ENCODE measurements around the gene RFX8. TPM values are rescaled to one million over a fixed set of nuclear protein-coding genes. Genes with fewer than 3 reads are reported as not detected.
"Not testable (repeated sequence)": the region's sequence is repeated elsewhere in the genome, so short reads cannot be mapped to it uniquely, and the experiment has no call there.

Gene RFX8
- total RNA-seq, 1 donor from 2014 or later = not detected

DNA sequence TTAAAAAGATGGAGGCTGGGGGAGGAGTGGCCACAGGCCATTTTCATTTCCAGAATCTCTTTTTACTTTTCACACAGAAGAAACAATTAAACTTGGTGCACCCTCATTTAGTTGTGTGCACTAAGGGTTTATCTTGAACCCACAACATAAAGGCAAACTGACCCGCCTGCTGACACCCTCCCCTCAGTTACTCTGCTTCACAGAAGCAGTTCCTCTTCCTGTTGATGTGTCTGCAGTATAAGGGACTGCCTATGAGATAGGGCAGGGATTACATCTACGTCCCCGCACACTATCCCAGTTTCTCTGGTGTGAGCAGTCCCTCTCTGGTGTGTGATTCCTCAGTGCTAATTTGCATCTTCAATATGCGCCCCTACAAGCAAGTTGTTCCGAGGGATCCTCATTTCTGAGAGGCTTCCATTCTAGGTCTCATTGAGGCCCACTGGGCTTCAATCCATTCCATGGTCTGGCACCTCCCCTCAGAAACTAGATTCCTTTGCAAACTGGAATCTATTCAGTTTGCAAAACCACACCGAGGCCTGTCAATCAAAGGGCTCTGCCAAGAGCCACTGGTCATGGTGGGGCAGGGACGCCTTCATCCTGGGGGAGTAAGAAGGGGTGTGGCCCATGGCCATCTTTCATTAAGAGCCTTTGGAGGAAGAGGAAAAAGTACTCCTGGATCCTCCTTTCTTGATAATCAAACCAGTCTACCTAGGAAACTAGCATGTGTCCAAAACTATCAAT, 99.9 kb downstream of the RFX8 start:
- ATAC-seq = no peak

DNA sequence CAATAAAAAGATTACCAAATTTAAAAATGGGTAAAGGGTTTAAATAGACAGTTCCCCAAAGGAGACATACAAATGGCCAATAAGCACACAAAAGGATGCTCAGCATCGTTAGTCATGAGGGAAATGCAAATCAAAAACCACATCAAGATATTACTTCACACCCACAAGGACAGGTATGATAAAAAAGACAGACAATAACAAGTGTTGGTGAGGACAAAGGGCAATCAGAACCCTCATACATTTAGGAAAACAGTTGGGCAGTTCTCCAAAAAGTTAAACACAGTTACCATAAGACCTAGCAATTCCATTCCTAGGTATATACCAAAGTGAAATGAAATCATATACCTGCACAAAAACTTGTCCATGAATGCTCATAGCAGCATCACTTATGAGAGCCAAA, 102.1 kb downstream of the RFX8 start:
- no peak for ATAC-seq

DNA sequence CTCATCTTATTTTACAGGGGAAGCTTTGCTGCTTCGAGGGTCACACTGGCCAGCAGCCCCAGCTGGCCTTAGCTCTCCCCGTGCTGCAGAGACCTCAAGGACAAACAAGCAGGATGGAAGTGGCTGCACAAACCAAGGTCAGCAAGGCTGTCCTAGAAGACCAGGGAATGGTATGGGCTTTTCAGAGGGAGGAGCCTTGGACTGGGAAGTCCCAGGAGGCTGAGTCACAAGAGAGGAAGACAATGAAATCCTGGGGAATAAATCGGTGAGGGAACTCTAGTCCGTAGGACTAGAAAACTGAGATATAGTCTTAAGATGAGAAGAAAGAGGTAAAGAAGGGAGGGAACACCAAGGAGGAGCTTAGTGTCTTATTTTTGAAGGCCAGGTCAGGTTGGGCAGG, 103.3 kb downstream of the RFX8 start:
- ATAC-seq = no peak

DNA sequence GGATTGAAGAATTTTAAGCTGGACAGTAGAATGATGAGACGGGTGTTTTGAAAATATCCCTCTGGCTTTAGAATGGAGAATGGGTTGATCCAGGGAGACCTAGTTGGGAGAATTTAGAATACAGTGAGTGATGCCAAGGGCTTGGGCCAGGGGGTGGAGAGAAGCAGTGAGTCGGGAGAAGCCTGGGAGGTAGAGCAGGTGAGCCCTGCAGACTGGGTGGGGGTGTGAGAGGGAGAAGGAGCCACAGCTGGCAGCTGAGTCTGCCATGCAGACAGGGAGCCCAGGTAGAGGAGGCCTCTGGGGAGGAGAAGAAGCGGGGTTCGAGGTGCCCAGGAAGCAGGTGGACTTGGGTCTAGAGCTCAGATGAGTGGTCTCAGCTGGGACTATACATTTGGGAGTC, 105.8 kb downstream of the RFX8 start:
- no peak for ATAC-seq

DNA sequence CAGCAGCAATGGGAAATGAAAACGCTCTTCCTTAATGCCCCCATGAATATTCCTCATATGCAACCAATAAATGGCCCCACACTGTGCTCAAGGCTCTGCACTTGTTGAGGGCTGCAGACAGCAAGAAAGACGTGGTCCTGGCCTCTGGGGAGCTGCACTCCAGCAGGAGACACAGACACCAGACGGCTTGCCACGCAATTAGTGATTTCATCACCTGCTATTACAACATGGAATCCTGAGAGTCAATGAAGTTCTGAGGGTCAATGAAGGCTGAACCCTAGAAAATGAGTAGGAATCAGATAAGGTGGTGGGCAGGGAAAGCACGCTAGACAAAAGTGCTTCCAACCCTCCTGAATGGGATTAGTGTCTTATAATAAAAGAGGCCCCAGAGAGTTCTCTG, 106.5 kb downstream of the RFX8 start:
- ATAC-seq = no peak

DNA sequence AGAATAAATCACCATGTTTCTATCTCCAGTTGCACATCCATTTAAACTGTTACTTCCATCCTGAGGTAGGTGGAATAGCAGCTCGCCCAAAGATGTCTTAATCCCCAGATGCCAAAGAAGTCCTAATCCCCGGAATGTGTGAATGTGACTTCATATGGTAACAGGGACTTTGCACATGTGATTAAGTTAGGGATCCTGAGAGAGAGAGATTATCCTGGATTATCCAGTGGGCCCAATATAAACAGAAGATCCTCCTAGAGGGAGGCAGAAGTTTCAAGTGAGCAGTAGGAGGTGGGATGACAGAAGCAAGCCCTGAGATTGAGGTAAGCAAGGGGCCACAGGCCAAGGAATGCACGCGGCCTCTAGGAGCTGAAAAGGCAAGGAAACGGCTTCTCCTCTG, 107.4 kb downstream of the RFX8 start:
- no peak for ATAC-seq

DNA sequence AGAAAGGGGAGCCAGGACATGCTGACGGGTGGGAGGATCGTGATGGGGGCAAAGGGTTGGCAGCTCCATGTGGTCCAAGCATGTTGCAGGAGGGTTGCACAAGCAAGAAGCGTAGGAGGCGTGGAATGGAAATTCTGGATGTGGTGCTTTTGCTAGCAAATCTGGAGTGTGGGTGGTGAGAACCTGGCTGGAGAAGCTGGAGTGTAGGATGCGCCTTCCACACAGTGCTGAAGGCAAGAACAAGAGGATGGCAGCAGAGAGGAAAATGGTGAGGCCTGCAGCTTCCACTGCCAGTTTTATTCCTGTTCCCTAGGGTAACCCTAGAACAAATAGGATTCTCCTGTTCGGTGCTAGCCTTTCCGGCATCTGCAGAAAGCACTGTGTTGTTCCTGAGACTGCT, 110.0 kb downstream of the RFX8 start:
- no peak for ATAC-seq

DNA sequence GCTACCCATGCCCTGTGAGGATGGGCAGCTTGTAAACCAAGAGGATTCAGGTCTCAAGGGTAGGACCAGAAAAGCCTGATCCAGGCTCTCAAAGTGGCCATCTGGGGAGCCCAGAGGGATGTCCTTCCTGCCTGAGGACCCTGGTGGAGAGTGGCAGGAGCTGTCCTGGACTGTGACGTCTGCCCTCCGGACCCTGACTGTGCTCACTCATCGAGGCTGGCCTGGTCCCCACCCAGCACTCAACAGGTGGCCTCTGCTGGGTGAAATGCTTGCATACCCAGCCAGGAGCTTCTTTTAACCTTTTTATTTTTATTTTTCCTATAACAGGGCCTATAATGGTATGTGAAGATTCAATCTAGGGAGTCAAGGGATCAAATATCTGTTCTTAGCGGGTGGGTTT, 112.1 kb downstream of the RFX8 start:
- no peak for ATAC-seq

DNA sequence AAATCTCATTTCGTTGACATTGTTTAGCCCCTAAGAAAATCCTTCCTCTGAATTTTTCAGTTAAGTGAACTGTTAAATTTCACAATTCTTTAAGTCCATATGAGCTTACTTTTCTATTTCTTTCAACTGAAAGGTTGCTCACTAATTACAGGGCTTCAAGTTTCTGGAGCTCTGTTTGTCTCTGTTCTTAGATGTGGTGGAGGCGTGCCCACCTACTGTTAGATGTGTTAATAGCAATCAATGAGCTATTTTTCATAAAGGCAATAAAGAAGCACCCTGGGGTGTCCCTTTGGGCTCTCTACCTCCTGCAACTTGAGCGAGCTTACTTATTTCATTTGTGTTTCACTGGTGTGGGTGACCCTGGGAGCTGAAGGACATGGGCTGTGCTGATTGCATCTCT, 112.6 kb downstream of the RFX8 start:
- no peak for ATAC-seq

DNA sequence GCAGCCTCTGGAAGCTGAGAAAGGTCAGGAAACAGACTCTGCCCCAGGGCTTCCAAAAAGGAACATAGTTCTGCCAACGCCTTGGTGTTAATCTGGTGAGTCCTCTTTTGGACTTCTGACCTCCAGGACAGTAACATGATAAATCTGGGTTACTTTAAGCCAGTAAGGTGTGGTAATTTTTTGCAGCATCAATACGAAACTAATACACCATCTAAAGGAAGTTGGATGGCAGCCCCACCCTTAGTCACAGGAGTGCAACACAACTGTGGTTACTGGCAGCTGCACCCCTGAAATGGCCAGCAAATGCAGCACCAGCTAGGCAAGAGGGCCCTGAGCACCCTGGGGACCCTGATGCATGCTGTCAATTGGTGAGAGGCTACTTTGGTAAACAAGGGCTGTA, 113.4 kb downstream of the RFX8 start:
- ATAC-seq = peak; percentile 78

DNA sequence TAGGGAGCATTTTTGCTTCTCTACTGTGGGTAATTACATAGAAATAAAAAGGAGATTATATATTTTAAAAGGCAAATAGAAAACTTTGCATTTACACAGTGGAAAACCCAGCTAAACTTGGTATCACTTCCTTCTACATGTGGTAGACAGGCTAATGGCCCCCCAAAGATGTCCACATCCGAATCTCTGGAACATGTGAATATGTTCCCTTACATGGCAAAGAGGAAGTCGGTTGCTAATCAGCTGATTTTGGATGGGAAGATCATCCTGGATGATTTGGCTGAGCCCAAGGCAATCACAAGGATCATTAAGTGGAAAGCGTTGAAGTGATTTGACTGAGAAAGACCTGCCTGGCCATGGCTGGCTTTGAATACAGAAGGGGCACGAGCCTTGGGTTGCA, 113.8 kb downstream of the RFX8 start:
- ATAC-seq = no peak

DNA sequence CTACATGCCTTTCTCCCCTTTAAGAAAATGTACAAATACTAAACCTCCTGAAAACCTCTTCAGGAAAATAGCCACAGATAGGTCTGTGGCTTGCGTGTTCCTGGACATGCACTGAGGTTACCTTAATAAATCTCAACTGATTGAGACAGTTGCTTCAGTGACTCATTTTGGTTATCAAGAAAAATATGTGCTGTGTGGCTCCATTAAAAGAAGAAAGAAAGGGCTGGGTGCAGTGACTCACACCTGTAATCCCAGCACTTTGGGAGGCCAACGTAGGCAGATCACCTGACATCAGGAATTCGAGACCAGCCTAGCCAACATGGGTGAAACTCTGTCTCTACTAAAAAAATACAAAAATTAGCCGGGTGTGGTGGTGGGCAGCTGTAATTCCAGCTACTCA, 114.7 kb downstream of the RFX8 start:
- ATAC-seq = peak; percentile 82

DNA sequence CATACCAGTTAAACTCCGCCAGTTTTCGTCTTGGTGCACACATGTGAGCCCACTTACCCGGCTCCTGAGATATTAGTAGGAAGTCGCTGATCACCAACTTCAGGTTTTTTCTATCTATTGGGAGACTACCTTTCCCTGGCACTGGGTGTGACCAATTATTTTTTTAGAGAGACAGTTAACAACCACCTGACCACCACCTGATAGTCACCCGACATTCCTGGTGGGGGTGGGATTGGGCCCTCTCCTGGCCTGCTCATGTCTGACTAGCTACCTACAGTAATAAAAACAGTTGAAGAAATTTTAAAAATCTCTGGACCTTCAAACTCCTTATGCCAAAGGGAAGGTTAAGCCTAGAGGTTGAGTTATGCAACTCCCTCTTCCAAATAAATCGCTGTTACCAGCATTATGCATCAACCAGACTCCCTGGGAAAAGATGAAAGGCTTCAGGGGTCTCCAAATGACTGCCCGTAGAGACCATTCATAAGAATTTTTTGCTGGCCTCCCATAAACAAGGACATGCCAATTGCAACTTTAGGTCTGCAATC, 115.4 kb downstream of the RFX8 start:
- no peak for ATAC-seq

DNA sequence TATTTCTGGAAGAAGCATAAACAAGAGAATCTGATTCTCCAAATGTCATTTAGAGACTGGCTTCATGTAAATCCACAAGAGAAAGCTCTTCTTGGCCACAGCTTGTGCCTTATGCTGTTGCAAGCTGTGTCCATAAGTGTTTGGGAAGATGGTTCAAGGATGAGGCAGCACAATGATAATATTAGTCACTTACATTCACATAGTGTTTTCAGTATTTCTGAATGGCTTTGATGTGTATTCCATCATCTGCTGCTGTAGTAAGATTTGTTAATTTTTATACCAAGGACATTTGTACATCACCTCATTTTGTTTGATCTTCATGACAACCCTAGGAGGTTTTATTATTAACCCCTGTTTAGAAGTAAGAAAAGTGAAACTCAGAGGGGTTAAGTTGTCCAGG, 117.5 kb downstream of the RFX8 start:
- ATAC-seq = no peak

DNA sequence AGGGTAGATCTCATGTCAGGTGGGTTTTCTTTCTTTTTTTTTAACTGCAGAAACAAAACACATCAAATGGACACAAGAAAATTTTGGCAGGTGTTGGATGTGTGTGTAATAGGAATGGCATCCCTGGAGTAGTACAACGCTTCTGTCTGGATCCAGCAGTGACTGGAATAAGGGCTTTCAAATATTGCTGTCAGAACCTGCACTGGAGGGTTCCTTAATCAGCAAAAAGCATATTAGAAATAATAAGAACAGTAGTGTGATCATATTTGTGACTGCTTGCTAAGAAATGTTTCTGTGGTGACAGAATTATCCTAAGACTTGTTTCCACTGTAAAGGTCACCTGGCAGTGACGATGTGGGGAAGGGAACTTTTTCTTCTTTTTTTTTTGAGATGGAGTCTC, 118.4 kb downstream of the RFX8 start:
- ATAC-seq = peak; percentile 48

DNA sequence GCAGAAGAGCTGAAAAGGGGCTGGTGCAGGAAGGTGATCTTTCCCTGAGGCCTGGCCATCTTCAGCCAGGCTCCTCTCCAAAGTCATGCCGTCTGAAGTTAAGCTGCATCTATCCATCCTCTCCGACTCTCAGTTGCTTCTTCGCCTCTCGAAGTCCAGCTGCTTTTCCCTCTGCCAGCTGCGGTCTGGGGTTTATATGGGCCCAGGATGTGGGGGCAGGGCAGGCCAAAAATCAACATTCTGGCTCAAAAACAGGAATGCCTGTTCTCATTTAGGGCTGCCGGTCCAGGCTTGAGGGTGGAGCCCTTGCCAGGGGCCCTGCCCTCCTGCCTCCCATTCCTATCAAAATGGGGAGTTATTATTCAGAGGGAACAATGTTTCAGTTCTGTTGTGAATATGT, 118.9 kb downstream of the RFX8 start:
- ATAC-seq = no peak

DNA sequence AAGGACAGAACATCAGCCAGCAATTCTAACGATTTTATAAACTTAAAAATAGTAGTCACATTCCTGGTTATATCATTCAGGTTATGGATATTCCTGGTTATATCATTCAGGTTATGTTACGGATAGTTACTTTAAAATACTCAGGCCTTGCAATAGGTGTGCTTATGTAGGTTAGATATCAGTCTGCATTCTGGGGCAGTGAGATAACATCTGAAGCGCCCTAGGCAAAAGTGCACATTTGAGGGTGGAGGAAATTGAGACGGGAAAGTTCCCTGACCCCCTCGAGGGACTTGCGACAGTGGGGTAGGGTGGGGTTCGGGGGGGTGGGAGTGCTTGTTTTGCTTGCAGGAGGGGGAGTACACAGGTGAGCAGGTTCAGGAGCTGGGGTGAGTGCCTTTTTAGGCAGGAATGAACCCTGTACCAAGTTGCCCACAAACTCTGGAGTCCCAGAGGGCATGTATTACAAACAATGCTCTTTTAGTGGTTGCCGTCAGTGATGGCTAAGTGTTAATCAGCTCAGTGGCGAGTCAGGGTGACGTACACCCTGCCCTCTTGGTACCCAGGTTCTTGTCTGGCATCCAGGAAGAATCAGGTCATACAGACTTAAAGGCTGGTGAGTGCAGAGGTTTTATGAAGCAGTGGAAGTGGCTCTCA, 119.4 kb downstream of the RFX8 start:
- ATAC-seq = peak; percentile 48

DNA sequence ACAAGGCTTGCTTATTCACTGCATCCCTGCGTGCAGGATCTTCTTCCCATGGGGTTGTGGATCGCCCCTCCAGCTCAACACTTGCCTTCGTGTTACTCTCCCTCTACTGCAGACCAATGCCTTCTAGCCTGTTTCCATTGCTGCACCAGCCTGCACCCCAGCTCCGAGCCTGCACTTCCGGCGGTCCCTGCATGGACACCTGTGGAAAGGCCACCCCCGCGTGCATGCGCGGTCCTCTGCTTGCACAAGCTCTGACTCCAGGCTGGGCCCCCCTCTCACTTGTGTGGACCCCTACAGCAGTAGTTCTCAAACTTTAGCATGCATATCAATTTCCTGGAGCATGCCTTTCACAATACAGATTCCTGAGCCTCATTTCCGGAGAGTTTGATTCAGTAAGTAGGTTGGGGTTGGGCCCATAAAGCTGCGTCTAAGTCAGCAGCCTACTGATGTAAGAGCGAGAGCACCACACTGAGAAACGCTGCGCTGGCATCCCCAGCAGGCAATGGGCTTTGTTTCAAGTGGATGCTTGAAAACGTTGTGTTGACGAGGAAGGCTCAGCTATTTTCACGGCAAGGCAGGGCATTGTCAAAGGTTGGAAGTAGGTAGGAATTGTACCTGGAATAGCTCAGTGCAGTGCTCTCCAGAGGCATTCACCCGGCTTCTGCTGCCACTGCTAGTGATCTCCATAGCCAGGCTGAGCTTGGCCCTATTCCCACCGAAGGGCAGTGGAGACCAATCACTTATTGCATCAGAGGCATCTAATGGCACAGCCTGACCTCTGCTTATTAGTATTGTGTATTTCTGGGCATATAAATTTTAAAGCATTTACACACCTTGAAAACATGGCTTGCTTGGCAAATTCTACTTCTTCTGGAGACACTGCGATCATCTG, 120.2 kb downstream of the RFX8 start:
- no peak for ATAC-seq

DNA sequence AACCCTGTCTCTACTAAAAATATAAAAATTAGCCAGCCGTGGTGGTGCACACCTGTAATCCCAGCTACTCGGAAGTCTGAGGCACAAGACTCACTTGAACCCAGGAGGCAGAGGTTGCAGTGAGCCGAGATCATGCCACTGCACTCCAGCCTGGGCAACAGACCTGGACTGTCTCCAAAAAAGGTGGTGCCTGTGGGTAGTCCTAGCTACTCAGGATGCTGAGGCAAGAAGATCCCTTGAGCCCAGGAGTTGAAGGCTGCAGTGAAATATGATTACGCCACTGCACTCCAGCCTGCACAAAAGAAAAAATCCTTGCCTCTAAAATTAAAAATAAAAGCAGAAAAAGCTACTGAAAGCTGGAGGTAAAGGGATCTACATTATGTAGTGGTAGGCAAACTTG, 122.3 kb downstream of the RFX8 start:
- ATAC-seq = not testable (repeated sequence)

DNA sequence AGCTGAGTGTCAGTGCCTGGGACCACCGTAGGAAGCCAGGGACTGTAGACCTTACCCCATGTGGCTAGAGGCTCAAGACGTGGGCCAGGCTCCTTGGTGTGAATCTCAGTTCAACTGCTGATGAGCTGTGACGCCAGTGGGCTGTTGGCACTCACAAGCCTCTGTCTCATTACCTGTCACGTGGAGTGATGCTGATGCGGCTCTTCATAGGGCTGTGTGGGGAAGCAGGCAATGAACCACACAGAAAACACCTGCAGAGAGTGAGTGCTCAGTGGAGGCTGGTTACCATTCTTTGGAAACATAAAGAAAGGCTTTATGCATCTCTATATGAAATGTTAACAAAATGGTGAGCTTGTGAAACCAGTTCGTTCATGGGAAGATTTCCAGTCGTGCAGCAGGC, 123.7 kb downstream of the RFX8 start:
- ATAC-seq = no peak

DNA sequence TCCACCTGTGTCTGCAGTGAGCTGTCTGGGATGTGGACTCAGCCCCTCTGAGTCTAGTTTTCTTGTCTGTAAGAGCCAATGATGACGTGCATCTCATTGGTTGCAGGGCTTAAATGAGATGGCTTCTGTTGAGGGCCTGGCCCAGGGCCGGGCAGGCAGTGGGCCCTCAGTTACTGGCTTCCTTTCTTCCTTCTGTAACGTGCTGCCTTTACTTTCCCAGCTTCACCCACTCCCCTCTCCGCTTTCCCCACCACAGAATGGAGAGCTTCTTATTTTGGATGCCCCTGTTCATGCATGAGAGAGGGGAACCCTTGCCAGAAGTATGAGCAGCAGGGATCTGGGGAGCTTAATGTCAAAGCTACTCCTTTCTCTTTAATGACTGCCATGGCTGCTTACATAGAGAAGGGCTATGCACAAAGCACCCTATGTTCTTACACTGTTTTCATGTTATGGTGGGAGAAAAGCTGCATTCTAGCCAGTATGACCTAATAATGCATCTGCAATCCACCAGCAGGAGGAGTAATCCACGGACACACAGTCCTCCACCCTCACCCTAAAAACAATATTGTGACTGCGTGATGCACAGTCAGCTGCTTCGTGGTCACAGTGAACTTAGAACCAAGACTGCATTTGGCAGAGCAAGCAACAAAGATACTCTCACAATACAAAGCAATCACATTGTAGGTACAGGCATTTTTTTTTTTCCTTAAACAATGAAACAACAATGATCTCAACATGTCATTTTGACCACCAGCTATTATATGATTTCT, 124.8 kb downstream of the RFX8 start:
- no peak for ATAC-seq

DNA sequence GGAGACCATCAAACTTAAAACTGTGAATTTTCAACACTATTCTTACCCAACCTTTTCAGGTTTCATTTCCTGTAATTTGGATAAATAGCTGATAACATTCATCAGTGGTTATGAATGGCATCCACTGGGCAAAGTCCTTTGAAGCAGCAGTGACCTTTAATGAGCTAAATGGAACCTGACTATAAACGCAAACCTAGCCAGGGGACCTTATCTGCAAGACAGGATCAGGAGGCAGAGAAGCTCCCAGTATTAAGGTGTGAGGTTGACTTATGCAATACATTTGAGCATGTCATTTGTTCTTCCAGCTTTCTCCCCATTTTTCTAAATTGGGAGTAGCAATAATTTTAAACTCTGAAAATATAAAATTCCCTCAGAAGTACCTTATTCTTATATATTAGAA, 126.0 kb downstream of the RFX8 start:
- no peak for ATAC-seq
